Cardiac muscle cell (in vitro differentiated cells and primary cell): ENCODE results near the gene LILRA6. TPM values are rescaled to one million over a fixed set of nuclear protein-coding genes. Genes with fewer than 3 reads are reported as not detected.

Experiments used
- DNase-seq, 2 donors: peaks; one replicate each; pipeline versions ENCODE4 v3.0.0 to v3.0.0-alpha.2; 2010 to 2017; ENCODE audit warnings: low read depth in 1 of 2, low spot score in 1 of 2
- H3K27ac ChIP-seq: fragments of 200-600 bp; sonication (generic); 2 replicates; pipeline ENCODE4 v1.5.1; 2016
- H3K27me3 ChIP-seq: fragments of 200-600 bp; sonication (generic); 2 replicates; pipeline ENCODE4 v1.6.0; 2016; ENCODE audit warnings: control low read depth
- H3K36me3 ChIP-seq: fragments of 200-600 bp; sonication (generic); 2 replicates; pipeline ENCODE4 v1.5.1; 2016; ENCODE audit warnings: control low read depth
- H3K4me1 ChIP-seq: fragments of 200-600 bp; sonication (generic); 2 replicates; pipeline ENCODE4 v1.8.1; 2017; ENCODE audit warnings: low read depth, mild to moderate bottlenecking, mixed run types
- H3K4me3 ChIP-seq: fragments of 200-600 bp; sonication (generic); 2 replicates; pipeline ENCODE4 v1.5.1; 2016; ENCODE audit warnings: mild to moderate bottlenecking
- H3K9me3 ChIP-seq: fragments of 200-600 bp; sonication (generic); 2 replicates; pipeline ENCODE4 v1.5.1; 2017; ENCODE audit warnings: low read depth, mild to moderate bottlenecking, control low read depth
- CTCF ChIP-seq: IDR thresholded peaks from 2 replicates; pipeline ENCODE4 v1.5.1; 2012; ENCODE audit warnings: low read depth, mild to moderate bottlenecking, low read length
- polyA plus RNA-seq: library from polyadenylated mRNA; unstranded; fragments of >200 nt; fragmentation: Nextera tagmentation; extraction: Ambion mirVana; gene quantifications from 2 replicates; pipeline ENCODE4 v1.2.1, GENCODE V29; 2016
- total RNA-seq: library from RNA; depleted of rRNA; stranded (reverse); fragments of >200 nt; gene quantifications from 2 replicates; pipeline ENCODE4 v1.2.3, GENCODE V29; 2016

The LILRA6 gene
- total and polyA plus RNA-seq, 2 experiments from 2014 or later, result 0.15 to 0.27 TPM

- H3K9me3 ChIP-seq, result no peaks in the 10 kb centered on the region
- TF ChIP-seq CTCF, result no peak
- peak overlapping the region; percentile 3 for H3K27ac ChIP-seq
- H3K4me3 ChIP-seq, result no peak overlapping the region
- no peak for DNase-seq
- peaks cover 43% of the 10 kb centered on the region for H3K4me1 ChIP-seq
- no peaks in the 10 kb centered on the region for H3K27me3 ChIP-seq
- peaks cover 63% of the 10 kb centered on the region for H3K36me3 ChIP-seq
Measured at GRCh38 chr19:54204767-54205468, 37.7 kb downstream of the LILRA6 start.

GRCh38 chr19:54203151-54203611 lies 39.4 kb downstream of the LILRA6 start:
- H3K9me3 ChIP-seq, result no peaks in the 10 kb centered on the region
- TF ChIP-seq CTCF, result no peak
- peaks cover 26% of the 10 kb centered on the region for H3K4me1 ChIP-seq
- H3K27me3 ChIP-seq, result no peaks in the 10 kb centered on the region
- H3K36me3 ChIP-seq, result peaks cover 62% of the 10 kb centered on the region
- no peak overlapping the region for H3K4me3 ChIP-seq
- no peak overlapping the region for H3K27ac ChIP-seq
- peak in 1 of 2 donors; percentile 49 for DNase-seq

- H3K4me3 ChIP-seq, result peak overlapping the region; percentile 78
- H3K27ac ChIP-seq, result no peak overlapping the region
- H3K9me3 ChIP-seq, result no peaks in the 10 kb centered on the region
- TF ChIP-seq CTCF, result no peak
- no peaks in the 10 kb centered on the region for H3K27me3 ChIP-seq
- H3K36me3 ChIP-seq, result peaks cover 51% of the 10 kb centered on the region
- peaks cover 17% of the 10 kb centered on the region for H3K4me1 ChIP-seq
- peak in 1 of 2 donors; percentile 45 for DNase-seq
Measured at GRCh38 chr19:54201980-54202379, 40.6 kb downstream of the LILRA6 start.

- no peaks in the 10 kb centered on the region for H3K27me3 ChIP-seq
- peaks cover 44% of the 10 kb centered on the region for H3K36me3 ChIP-seq
- H3K4me1 ChIP-seq, result peaks cover 17% of the 10 kb centered on the region
- peak overlapping the region; percentile 78 for H3K4me3 ChIP-seq
- DNase-seq, result peak in 1 of 2 donors; percentile 15
- TF ChIP-seq CTCF, result no peak
- H3K27ac ChIP-seq, result peak overlapping the region; percentile 98
- no peaks in the 10 kb centered on the region for H3K9me3 ChIP-seq
Measured at GRCh38 chr19:54201172-54201701, 41.4 kb downstream of the LILRA6 start.

- H3K4me3 ChIP-seq, result no peak overlapping the region
- H3K27ac ChIP-seq, result peak overlapping the region; percentile 2
- H3K4me1 ChIP-seq, result peaks cover 15% of the 10 kb centered on the region
- no peaks in the 10 kb centered on the region for H3K27me3 ChIP-seq
- no peak for TF ChIP-seq CTCF
- H3K36me3 ChIP-seq, result peaks cover 31% of the 10 kb centered on the region
- H3K9me3 ChIP-seq, result no peaks in the 10 kb centered on the region
- no peak for DNase-seq
Measured at GRCh38 chr19:54199401-54199800, 43.2 kb downstream of the LILRA6 start.
